Testis (tissue), 5 donors: ENCODE measurements around the gene ELAC2. TPM values are rescaled to one million over a fixed set of nuclear protein-coding genes. Genes with fewer than 3 reads are reported as not detected.

Experiments
- DNase-seq: peaks from one replicate; pipeline ENCODE4 v3.0.0-alpha.2; 2019
- H3K27ac ChIP-seq, 2 donors: fragments of 200-600 bp; sonication (generic); one replicate each; pipeline ENCODE4 v1.5.1; 2019
- H3K27me3 ChIP-seq: fragments of 200-600 bp; sonication (generic); one replicate; pipeline ENCODE4 v1.5.1; 2019
- H3K36me3 ChIP-seq: fragments of 200-600 bp; sonication (generic); one replicate; pipeline ENCODE4 v1.5.1; 2017; ENCODE audit warnings: low read depth; ENCODE audit errors: missing control alignments
- H3K4me1 ChIP-seq: fragments of 200-600 bp; sonication (generic); one replicate; pipeline ENCODE4 v1.5.1; 2019
- H3K4me3 ChIP-seq, 2 donors: fragments of 200-600 bp; sonication (generic); one replicate each; pipeline ENCODE4 v1.5.1; 2017 to 2019
- H3K9me3 ChIP-seq: fragments of 200-600 bp; sonication (generic); one replicate; pipeline ENCODE4 v1.5.1; 2017
- POLR2A ChIP-seq: fragments of 450-650 bp; IDR thresholded peaks from one replicate; pipeline ENCODE4 v1.6.1; 2017; ENCODE audit warnings: antibody characterized with exemption, mild to moderate bottlenecking, moderate library complexity
- WGBS, 2 donors: methylation state at CpG; one replicate each; pipeline ENCODE4 v1.1.5; 2018; 5-methylcytosine and 5-hydroxymethylcytosine counted together
- intact Hi-C: fragments of 100-400 bp; cut with DNase I; formaldehyde crosslinking; loops from one replicate; pipeline ENCODE4 v1.15.1; 2023; ENCODE audit warnings: low total_unique reads
- long read RNA-seq, 2 donors: transcript quantifications; one replicate each; lab custom pipeline, GENCODE V29; 2026
- polyA plus RNA-seq: library from polyadenylated mRNA; stranded (reverse); fragments of 350-450 nt; fragmentation: Illumina TruSeq; extraction: RNeasy Lipid Tissue Mini Kit (QIAGEN cat#74804); gene quantifications from one replicate; pipeline ENCODE4 v1.2.3, GENCODE V29; 2014; ENCODE audit warnings: low read depth, low replicate concordance; ENCODE audit not compliant: insufficient read depth
- total RNA-seq, 2 donors: library from RNA; depleted of rRNA; stranded (reverse); fragments of >200 nt; gene quantifications; one replicate each; pipeline ENCODE4 v1.2.3, GENCODE V29; 2016
- TF ChIP-seq, protein P1 (sequence below), 3 experiments: fragments of 450-650 bp in 2 of 3; fragments of 200-600 bp in 1 of 3; sonication (generic) in 1 of 3; IDR thresholded peaks; one replicate each; pipeline ENCODE4 v1.5.1; 2016 to 2019; ENCODE audit warnings: antibody characterized with exemption in 3 of 3, mild to moderate bottlenecking in 2 of 3, moderate library complexity in 1 of 3

Gene ELAC2
- total RNA-seq = 100 to 1,000 TPM; 108 to 114 TPM
- 65.0 TPM for polyA plus RNA-seq
- long read RNA-seq, donor 1, transcript ELAC2-201 (24 exons, 3,148 nt) = major isoform, 7 of 26 reads
- long read RNA-seq, donor 1, partial matches to known transcripts = 19 of 26 reads
- long read RNA-seq, donor 1, other reads (novel, unspliced or antisense) = 0 of 26 reads
- long read RNA-seq, donor 2, partial matches to known transcripts = 23 of 25 reads
- long read RNA-seq, donor 2, other reads (novel, unspliced or antisense) = 0 of 25 reads

DNA sequence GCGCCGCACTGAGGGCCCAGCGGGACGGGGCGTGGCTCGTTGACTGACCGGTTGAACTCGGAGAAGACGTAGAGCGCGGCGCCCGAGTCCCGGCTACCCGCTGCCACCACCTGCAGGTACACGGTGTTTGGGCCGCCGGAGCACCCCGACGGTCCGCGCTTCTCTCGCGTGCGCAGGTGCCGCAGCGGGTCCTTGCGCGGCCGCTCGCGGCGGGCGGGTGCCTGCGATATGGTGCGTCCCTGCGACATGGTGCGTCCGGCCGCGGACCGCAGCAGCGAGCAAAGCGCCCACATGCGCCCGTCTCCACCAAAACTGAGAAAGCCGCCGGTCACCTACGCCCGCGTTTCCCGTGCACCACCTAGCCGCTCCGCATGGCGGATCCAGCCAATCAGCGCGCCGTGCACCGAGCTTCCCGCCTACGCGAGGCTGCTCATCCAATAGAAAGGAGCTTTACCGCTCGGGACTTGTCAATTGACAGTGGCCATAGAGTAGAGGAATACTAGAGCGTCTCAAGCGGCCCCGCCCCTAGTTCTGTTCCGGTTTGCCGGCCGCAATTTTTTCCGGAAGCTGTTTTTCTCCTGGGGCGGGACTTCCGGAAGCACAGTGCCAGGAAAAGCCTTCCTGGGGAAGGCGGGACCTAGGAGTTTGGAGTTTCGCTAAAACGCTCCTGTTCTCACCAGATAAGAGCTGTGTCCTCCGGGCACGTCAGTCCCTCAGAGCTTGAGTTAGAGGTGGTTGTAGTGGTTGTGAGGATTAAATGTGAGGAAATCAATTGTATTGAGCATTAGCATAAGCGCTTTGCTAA lies at the start of gene ELAC2:
ELAC2 (minus strand) TSS at position 373 of the 805 bp plus-strand sequence; CDS start at position 293, 80 bp downstream.
- peak within 1 kb of the TSS; percentile 59 to 78 for H3K27ac ChIP-seq

DNA sequence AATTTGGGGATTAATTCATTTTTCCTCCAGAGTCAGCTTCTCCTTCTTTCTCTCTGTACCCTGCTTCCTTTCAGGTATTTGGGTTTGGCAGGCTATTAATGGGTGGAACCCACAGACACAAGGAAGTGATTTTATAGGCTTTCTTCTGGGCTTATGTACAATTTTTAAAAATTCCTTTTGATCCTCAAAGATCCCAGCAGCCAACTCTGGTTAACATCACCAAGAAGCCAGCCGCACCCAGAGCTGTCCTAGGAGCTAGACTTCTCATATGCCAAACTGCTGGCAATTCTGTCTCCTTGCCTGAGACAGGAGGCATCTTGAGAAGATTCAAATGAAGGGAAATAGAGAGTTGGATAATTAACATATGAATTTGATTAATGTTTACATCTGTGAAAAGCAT lies 47.2 kb upstream of the ELAC2 start:
- 94 to 100% methylated on average over 1 of the region's 1 CpG for WGBS, 2 donors

More for the DNA sequence above, at the start of gene ELAC2:
- no peaks in the 10 kb centered on the region for H3K9me3 ChIP-seq
- no peaks in the 10 kb centered on the region for H3K4me1 ChIP-seq
- TF ChIP-seq, protein P1, sequence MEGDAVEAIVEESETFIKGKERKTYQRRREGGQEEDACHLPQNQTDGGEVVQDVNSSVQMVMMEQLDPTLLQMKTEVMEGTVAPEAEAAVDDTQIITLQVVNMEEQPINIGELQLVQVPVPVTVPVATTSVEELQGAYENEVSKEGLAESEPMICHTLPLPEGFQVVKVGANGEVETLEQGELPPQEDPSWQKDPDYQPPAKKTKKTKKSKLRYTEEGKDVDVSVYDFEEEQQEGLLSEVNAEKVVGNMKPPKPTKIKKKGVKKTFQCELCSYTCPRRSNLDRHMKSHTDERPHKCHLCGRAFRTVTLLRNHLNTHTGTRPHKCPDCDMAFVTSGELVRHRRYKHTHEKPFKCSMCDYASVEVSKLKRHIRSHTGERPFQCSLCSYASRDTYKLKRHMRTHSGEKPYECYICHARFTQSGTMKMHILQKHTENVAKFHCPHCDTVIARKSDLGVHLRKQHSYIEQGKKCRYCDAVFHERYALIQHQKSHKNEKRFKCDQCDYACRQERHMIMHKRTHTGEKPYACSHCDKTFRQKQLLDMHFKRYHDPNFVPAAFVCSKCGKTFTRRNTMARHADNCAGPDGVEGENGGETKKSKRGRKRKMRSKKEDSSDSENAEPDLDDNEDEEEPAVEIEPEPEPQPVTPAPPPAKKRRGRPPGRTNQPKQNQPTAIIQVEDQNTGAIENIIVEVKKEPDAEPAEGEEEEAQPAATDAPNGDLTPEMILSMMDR (IDR thresholded peaks at IDR 0.05) = peak in 1 of 3 experiments; percentile 22
- no peak for TF ChIP-seq POLR2A
- intact Hi-C loops = no loop called here
- H3K27me3 ChIP-seq = no peaks in the 10 kb centered on the region
- WGBS, 2 donors = 0% methylated on average over 15 to 55 of the region's 79 CpGs
- DNase-seq = peak; percentile 99
- no peaks in the 10 kb centered on the region for H3K36me3 ChIP-seq
- peak within 1 kb of the TSS; percentile 81 to 88 for H3K4me3 ChIP-seq

GRCh38 chr17:13055131-13055530 lies 37.3 kb upstream of the ELAC2 start:
- H3K27me3 ChIP-seq = no peaks in the 10 kb centered on the region
- no peak overlapping the region for H3K4me3 ChIP-seq
- 84 to 91% methylated on average over 5 of the region's 5 CpGs for WGBS, 2 donors
- TF ChIP-seq, protein P1 (IDR thresholded peaks at IDR 0.05) = no peak
- TF ChIP-seq POLR2A = no peak
- no peaks in the 10 kb centered on the region for H3K4me1 ChIP-seq
- intact Hi-C loops = no loop called here
- H3K27ac ChIP-seq = no peak overlapping the region
- H3K9me3 ChIP-seq = no peaks in the 10 kb centered on the region
- DNase-seq = no peak
- H3K36me3 ChIP-seq = no peaks in the 10 kb centered on the region

More for the DNA sequence above, 47.2 kb upstream of the ELAC2 start:
- Histone ChIP-seq H3K4me3 (no peak overlapping the region), H3K9me3 (no peaks in the 10 kb centered on the region), H3K4me1 (no peaks in the 10 kb centered on the region), H3K36me3 (no peaks in the 10 kb centered on the region), H3K27ac (no peak overlapping the region), H3K27me3 (no peaks in the 10 kb centered on the region)
- TF ChIP-seq, protein P1 (IDR thresholded peaks at IDR 0.05) = no peak
- TF ChIP-seq POLR2A = no peak
- no peak for DNase-seq
- intact Hi-C loops = no loop called here

GRCh38 chr17:13054666-13055065 lies 36.8 kb upstream of the ELAC2 start:
- Histone ChIP-seq H3K4me3 (no peak overlapping the region), H3K4me1 (no peaks in the 10 kb centered on the region), H3K36me3 (no peaks in the 10 kb centered on the region), H3K27me3 (no peaks in the 10 kb centered on the region), H3K9me3 (no peaks in the 10 kb centered on the region), H3K27ac (no peak overlapping the region)
- intact Hi-C loops = no loop called here
- TF ChIP-seq, protein P1 (IDR thresholded peaks at IDR 0.05) = no peak
- TF ChIP-seq POLR2A = no peak
- no peak for DNase-seq
- 60 to 64% methylated on average over 5 of the region's 5 CpGs for WGBS, 2 donors
